ENCODE results near the gene ARL6IP6. TPM values are rescaled to one million over a fixed set of nuclear protein-coding genes. Genes with fewer than 3 reads are reported as not detected.
A peak's percentile ranks its signal among the peaks of the same experiment; 100 is the strongest.

The ARL6IP6 gene
- total RNA-seq, 4 donors from 2014 or later, result 17.5 to 28.5 (median 23.6) TPM

DNA sequence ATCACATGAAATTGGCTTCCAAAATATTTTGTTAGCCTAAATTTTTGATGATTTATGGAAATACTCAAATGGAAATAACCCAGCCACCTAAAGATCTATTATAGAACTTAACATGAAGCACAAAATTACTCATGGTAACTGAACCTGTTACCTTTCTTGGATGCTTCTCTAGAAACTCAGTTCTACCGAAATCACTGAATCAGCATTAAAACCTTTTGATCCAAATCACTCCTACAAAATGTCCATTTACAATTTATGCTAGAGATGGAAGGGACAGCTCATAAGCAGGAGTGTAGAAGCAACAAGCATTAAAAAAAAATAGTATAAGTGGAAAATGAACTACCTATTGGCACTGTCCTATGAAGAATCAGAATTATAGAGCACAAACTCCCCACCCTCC, 3.3 kb upstream of the ARL6IP6 start:
- Histone ChIP-seq H3K27me3 (no peaks in the 10 kb centered on the region), H3K4me3 (no peak overlapping the region), H3K36me3 (peaks cover 0 to 34% (median 7%) of the 10 kb centered on the region in 3 donors), H3K27ac (no peak overlapping the region), H3K4me1 (peaks cover 0 to 57% (median 15%) of the 10 kb centered on the region in 4 donors), H3K9me3 (no peaks in the 10 kb centered on the region)
- DNase-seq (ENCODE audit: low spot score in 2 of 2), result no peak
- WGBS, 2 donors, result 65 to 66% methylated on average over 1 of the region's 1 CpG
- TF ChIP-seq CTCF (IDR thresholded peaks at IDR 0.05), result no peak
- TF ChIP-seq POLR2A (IDR thresholded peaks at IDR 0.05), result no peak
- TF ChIP-seq EP300 (IDR thresholded peaks at IDR 0.05), result no peak

DNA sequence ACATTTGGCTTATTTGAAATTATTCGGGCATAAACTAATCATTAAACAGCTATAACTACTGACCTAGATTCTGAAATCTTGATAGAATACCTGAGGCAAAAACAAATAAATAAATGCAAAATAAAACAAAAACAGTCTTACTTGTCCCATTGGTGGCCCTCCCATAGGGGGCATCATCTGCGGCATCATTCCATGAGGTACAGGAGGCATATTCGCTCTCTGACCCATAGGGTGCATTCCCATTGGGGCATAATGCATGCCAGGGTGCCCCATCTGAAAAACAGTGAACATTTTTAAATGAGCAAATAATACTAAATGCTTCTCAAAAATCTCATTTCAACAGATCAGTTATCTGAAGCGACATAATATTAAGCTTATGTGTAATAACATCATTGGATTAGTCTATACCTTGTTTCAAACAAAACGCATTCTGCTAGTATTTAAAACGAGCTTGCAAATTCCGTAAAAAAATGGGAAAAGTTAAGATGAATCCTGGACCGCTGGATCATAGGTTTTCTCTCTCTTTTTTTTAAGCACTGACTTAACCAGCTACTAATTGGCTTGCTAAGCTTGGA, 2.5 kb upstream of the ARL6IP6 start:
- Histone ChIP-seq H3K9me3 (no peaks in the 10 kb centered on the region), H3K36me3 (peaks cover 0 to 28% (median 7%) of the 10 kb centered on the region in 3 donors), H3K4me1 (peaks cover 0 to 61% (median 19%) of the 10 kb centered on the region in 4 donors), H3K4me3 (peak overlapping the region in 3 of 4 donors; percentile 81 to 89 (median 88)), H3K27me3 (no peaks in the 10 kb centered on the region), H3K27ac (no peak overlapping the region)
- WGBS, 2 donors, result 24 to 30% methylated on average over 8 of the region's 8 CpGs
- TF ChIP-seq EP300 (IDR thresholded peaks at IDR 0.05) (no peak), CTCF (IDR thresholded peaks at IDR 0.05) (peak in 1 of 5 experiments; percentile 13), POLR2A (IDR thresholded peaks at IDR 0.05) (no peak)
- no peak for DNase-seq (ENCODE audit: low spot score in 2 of 2)

DNA sequence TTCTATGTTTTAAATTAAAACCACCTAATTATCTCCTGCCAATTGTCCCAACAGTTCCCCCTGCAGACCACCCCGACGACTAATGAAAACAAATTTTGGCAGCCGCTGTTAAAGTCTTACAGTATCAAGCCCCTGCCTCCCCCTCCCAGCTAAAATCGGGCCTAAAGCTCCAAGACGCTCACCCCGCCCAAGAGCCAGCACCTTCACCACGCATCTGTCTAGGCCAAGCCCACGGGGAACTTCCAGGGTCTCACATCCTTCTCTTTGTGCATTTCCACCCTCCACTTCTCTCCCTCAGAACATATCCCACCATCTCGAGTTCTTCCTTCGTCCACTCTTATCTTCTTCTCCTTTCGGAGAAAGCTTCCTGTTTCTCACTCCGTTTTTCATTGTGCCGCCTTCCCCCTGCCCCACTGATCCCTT, 1.6 kb upstream of the ARL6IP6 start:
- no peak for DNase-seq (ENCODE audit: low spot score in 2 of 2)
- Histone ChIP-seq H3K4me3 (peak overlapping the region; percentile 81 to 91 (median 88)), H3K27ac (peak overlapping the region; percentile 88 to 99 (median 94)), H3K36me3 (peaks cover 0 to 22% (median 7%) of the 10 kb centered on the region in 3 donors), H3K27me3 (no peaks in the 10 kb centered on the region), H3K9me3 (no peaks in the 10 kb centered on the region), H3K4me1 (peaks cover 0 to 69% (median 19%) of the 10 kb centered on the region in 4 donors)
- 0 to 1% methylated on average over 13 of the region's 13 CpGs for WGBS, 2 donors
- TF ChIP-seq EP300 (IDR thresholded peaks at IDR 0.05), result no peak
- no peak for TF ChIP-seq CTCF (IDR thresholded peaks at IDR 0.05)
- no peak for TF ChIP-seq POLR2A (IDR thresholded peaks at IDR 0.05)

DNA sequence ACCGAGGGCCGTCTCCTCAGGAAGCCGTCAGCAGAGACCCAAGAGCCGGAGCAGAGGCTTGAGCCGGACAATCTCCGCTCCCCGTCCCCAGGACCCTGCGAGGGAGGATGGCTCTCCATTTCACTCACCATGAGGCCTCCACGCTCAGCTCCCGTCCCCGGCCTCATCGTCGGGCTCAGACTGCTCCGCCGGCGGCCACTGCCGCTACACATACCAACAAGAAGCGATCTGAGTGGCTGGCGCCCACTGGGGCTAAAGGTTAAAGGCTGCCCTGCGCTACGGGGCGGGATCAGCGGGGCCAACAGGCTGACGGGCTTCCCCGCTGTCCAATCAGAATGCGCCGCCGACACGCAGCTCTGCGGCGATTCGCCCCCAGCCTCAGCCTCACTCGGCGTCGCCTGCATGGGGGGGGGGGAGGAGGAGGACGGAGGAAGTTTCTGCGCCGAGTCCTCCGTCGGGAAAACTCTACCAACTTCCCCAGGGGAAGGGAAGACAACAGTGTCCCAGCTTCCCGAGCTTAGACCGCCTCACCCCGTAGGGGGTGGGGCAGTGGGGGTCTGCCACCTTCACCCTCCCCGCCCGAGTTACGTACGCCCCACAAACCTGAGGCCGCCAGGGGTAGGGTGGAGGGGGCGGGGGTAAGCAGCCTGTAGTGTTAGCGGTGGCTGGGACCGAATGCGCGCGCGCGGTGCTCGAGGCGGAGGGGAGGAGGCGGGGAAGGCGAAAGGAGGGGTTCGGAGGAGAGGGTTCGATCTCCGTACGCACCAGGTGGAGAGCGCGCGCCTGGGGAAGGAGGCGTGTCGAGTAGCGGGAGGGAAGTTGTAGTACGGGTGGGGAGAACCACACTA, 968 bp upstream of the ARL6IP6 start, which contains the start of gene PRPF40A:
Gene PRPF40A (minus strand): TSS at position 234 of the 848 bp plus-strand sequence. CDS start 22 bp downstream, at position 212.
- no peaks in the 10 kb centered on the region for H3K9me3 ChIP-seq
- TF ChIP-seq CTCF (IDR thresholded peaks at IDR 0.05), result peak in 2 of 5 experiments; percentile 13 to 42
- TF ChIP-seq POLR2A (IDR thresholded peaks at IDR 0.05), result peak; percentile 60 to 87
- peak; percentile 54 to 96 for TF ChIP-seq EP300 (IDR thresholded peaks at IDR 0.05)
- 1% methylated on average over 54 to 71 of the region's 71 CpGs for WGBS, 2 donors
- peaks cover 0 to 19% (median 7%) of the 10 kb centered on the region in 3 donors for H3K36me3 ChIP-seq
- H3K27ac ChIP-seq, result peak within 1 kb of the TSS; percentile 94 to 99 (median 96)
- peak; percentile 97 to 98 for DNase-seq (ENCODE audit: low spot score in 2 of 2)
- no peaks in the 10 kb centered on the region for H3K27me3 ChIP-seq
- H3K4me1 ChIP-seq, result peaks cover 0 to 70% (median 19%) of the 10 kb centered on the region in 4 donors
- peak within 1 kb of the TSS; percentile 81 to 91 (median 88) for H3K4me3 ChIP-seq
